GM23338 (cell line): ENCODE measurements around the gene ITGB1BP1. TPM values are rescaled to one million over a fixed set of nuclear protein-coding genes. Genes with fewer than 3 reads are reported as not detected.
A peak's percentile ranks its signal among the peaks of the same experiment; 100 is the strongest.

Source experiments
- ATAC-seq: fragments of 200-7000 bp; cut with Tn5 transposase; 3 replicates; pipeline ENCODE4 v1.9.1; 2020
- DNase-seq: peaks from one replicate; pipeline ENCODE4 v3.0.0-alpha.2; 2015; ENCODE audit warnings: low spot score
- H2AFZ ChIP-seq: fragments of 200-600 bp; sonication (generic); 2 replicates; pipeline ENCODE4 v1.8.0; 2016; ENCODE audit warnings: antibody characterized with exemption, mild to moderate bottlenecking, moderate library complexity
- H3F3A ChIP-seq: fragments of 200-600 bp; sonication (generic); replicated peaks from 2 replicates; pipeline ENCODE4 v1.8.0; 2017; ENCODE audit warnings: antibody characterized with exemption, mixed run types, low read depth
- H3K27ac ChIP-seq: fragments of 200-600 bp; sonication (generic); 2 replicates; pipeline ENCODE4 v1.6.1; 2016; ENCODE audit warnings: low read depth
- H3K27me3 ChIP-seq: fragments of 200-600 bp; sonication (generic); 2 replicates; pipeline ENCODE4 v1.8.0; 2016; ENCODE audit warnings: mild to moderate bottlenecking, mixed run types, moderate library complexity; ENCODE audit not compliant: insufficient read depth
- H3K36me3 ChIP-seq: fragments of 200-600 bp; sonication (generic); 2 replicates; pipeline ENCODE4 v1.8.0; 2016; ENCODE audit warnings: mild to moderate bottlenecking; ENCODE audit not compliant: insufficient read depth
- H3K4me1 ChIP-seq: fragments of 200-600 bp; sonication (generic); 2 replicates; pipeline ENCODE4 v1.8.0; 2016; ENCODE audit warnings: mild to moderate bottlenecking, moderate library complexity; ENCODE audit not compliant: insufficient read depth
- H3K4me2 ChIP-seq: fragments of 200-600 bp; sonication (generic); 2 replicates; pipeline ENCODE4 v1.7.1; 2017; ENCODE audit warnings: mixed run types
- H3K4me3 ChIP-seq: fragments of 200-600 bp; sonication (generic); 2 replicates; pipeline ENCODE4 v1.6.1; 2016; ENCODE audit warnings: mixed run types
- H3K79me2 ChIP-seq: fragments of 200-600 bp; sonication (generic); replicated peaks from 2 replicates; pipeline ENCODE4 v1.8.0; 2017; ENCODE audit warnings: mild to moderate bottlenecking; ENCODE audit not compliant: insufficient read depth
- H3K9me2 ChIP-seq: fragments of 200-600 bp; sonication (generic); 2 replicates; pipeline ENCODE4 v1.8.0; 2017; ENCODE audit not compliant: insufficient read depth
- H4K20me1 ChIP-seq: fragments of 200-600 bp; sonication (generic); replicated peaks from 2 replicates; pipeline ENCODE4 v1.8.0; 2017; ENCODE audit warnings: mild to moderate bottlenecking; ENCODE audit not compliant: insufficient read depth
- H3K27ac Mint-ChIP-seq: 2 replicates; pipeline ENCODE4 v1.8.0; 2020; ENCODE audit warnings: inconsistent platforms, mild to moderate bottlenecking, moderate library complexity, mixed read lengths
- H3K27me3 Mint-ChIP-seq: 3 replicates; pipeline ENCODE4 v1.8.0; 2022; ENCODE audit warnings: low read depth, mild to moderate bottlenecking, moderate library complexity, mixed read lengths, inconsistent platforms; ENCODE audit not compliant: insufficient read depth, poor library complexity
- H3K36me3 Mint-ChIP-seq: 3 replicates; pipeline ENCODE4 v1.8.0; 2021; ENCODE audit warnings: low read depth, mild to moderate bottlenecking, inconsistent platforms, moderate library complexity, mixed read lengths
- H3K4me1 Mint-ChIP-seq: 3 replicates; pipeline ENCODE4 v1.8.0; 2020; ENCODE audit warnings: mild to moderate bottlenecking, inconsistent platforms, mixed read lengths
- H3K4me3 Mint-ChIP-seq: 3 replicates; pipeline ENCODE4 v1.8.0; 2021; ENCODE audit warnings: moderate library complexity, mild to moderate bottlenecking, inconsistent platforms, mixed read lengths
- H3K9me3 Mint-ChIP-seq: 3 replicates; pipeline ENCODE4 v1.8.0; 2020; ENCODE audit warnings: moderate library complexity, mild to moderate bottlenecking, inconsistent platforms, mixed read lengths
- EZH2phosphoT487 ChIP-seq: fragments of 200-600 bp; sonication (generic); IDR thresholded peaks from one replicate; pipeline ENCODE4 v1.8.1; 2018; ENCODE audit warnings: antibody characterized with exemption; ENCODE audit not compliant: unreplicated experiment
- JUNB ChIP-seq: IDR thresholded peaks from one replicate; pipeline ENCODE4 v1.6.1; 2016; ENCODE audit warnings: antibody characterized with exemption; ENCODE audit not compliant: unreplicated experiment
- polyA plus RNA-seq: library from polyadenylated mRNA; unstranded; fragments of >200 nt; fragmentation: Nextera tagmentation; extraction: Ambion mirVana; gene quantifications from 2 replicates; pipeline ENCODE4 v1.2.1, GENCODE V29; 2016
- total RNA-seq: library from RNA; depleted of rRNA; stranded (reverse); fragments of >200 nt; shearing (Covaris generic); gene quantifications from 2 replicates; pipeline ENCODE4 v1.2.3, GENCODE V29; 2014
- TF ChIP-seq, protein P1 (sequence below), 2 experiments: fragments of 200-600 bp in 1 of 2; sonication (generic) in 1 of 2; conservative IDR thresholded peaks; 2 replicates each; pipeline versions ENCODE4 v1.5.1 to v1.6.1; 2016 to 2017; ENCODE audit warnings: antibody characterized with exemption in 2 of 2, low read depth in 2 of 2, mild to moderate bottlenecking in 2 of 2, moderate library complexity in 1 of 2

Gene ITGB1BP1
- total and polyA plus RNA-seq, 2 experiments from 2014 or later: 29.1 to 63.5 TPM

DNA sequence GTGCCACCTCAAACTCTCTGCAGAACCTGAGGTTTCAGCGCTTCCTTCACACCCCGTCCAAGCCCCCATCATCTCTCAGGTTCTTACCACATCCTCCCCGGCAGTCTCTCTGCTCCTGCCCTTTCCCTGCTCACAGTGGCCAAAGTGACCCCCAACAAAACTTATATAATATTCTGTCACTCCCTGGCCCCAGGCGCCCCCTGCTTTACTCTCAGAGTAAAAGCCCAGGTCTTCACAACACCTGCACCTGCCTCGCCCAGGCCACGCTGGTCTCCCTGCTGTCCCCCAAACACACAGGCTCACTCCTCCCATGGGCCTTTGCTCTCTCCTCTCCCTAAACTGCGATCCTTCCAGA lies 6.4 kb downstream of the ITGB1BP1 start:
- no peak overlapping the region for H3K27ac ChIP-seq
- H3K4me1 ChIP-seq: peaks cover 3% of the 10 kb centered on the region; the same call in 1 of the 2 replicates
- no peaks in the 10 kb centered on the region for H3K27me3 ChIP-seq
- H3K4me2 ChIP-seq: no peak overlapping the region
- TF ChIP-seq JUNB: no peak
- TF ChIP-seq, protein P1, sequence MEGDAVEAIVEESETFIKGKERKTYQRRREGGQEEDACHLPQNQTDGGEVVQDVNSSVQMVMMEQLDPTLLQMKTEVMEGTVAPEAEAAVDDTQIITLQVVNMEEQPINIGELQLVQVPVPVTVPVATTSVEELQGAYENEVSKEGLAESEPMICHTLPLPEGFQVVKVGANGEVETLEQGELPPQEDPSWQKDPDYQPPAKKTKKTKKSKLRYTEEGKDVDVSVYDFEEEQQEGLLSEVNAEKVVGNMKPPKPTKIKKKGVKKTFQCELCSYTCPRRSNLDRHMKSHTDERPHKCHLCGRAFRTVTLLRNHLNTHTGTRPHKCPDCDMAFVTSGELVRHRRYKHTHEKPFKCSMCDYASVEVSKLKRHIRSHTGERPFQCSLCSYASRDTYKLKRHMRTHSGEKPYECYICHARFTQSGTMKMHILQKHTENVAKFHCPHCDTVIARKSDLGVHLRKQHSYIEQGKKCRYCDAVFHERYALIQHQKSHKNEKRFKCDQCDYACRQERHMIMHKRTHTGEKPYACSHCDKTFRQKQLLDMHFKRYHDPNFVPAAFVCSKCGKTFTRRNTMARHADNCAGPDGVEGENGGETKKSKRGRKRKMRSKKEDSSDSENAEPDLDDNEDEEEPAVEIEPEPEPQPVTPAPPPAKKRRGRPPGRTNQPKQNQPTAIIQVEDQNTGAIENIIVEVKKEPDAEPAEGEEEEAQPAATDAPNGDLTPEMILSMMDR (conservative IDR thresholded peaks at IDR 0.05; ENCODE audit: low read depth in 2 of 2): peak; percentile 26 to 44; a peak in 3 of 4 replicates
- peaks cover 4% of the 10 kb centered on the region for H3K27me3 Mint-ChIP-seq
- ATAC-seq: peak; percentile 74
- no peak overlapping the region for H3K27ac Mint-ChIP-seq
- peaks cover 4% of the 10 kb centered on the region for H3K4me1 Mint-ChIP-seq
- peaks cover 14% of the 10 kb centered on the region; the same call in 1 of the 2 replicates for H4K20me1 ChIP-seq
- peak; percentile 48 for DNase-seq
- no peak overlapping the region for H3K4me3 Mint-ChIP-seq
- no peaks in the 10 kb centered on the region for H3F3A ChIP-seq
- no peak overlapping the region for H2AFZ ChIP-seq
- H3K36me3 Mint-ChIP-seq: no peaks in the 10 kb centered on the region
- H3K9me3 Mint-ChIP-seq: no peaks in the 10 kb centered on the region
- peaks cover 35% of the 10 kb centered on the region; the same call in 1 of the 2 replicates for H3K79me2 ChIP-seq
- H3K36me3 ChIP-seq: no peaks in the 10 kb centered on the region; the same call in 1 of the 2 replicates
- H3K9me2 ChIP-seq: no peaks in the 10 kb centered on the region
- H3K4me3 ChIP-seq: no peak overlapping the region

DNA sequence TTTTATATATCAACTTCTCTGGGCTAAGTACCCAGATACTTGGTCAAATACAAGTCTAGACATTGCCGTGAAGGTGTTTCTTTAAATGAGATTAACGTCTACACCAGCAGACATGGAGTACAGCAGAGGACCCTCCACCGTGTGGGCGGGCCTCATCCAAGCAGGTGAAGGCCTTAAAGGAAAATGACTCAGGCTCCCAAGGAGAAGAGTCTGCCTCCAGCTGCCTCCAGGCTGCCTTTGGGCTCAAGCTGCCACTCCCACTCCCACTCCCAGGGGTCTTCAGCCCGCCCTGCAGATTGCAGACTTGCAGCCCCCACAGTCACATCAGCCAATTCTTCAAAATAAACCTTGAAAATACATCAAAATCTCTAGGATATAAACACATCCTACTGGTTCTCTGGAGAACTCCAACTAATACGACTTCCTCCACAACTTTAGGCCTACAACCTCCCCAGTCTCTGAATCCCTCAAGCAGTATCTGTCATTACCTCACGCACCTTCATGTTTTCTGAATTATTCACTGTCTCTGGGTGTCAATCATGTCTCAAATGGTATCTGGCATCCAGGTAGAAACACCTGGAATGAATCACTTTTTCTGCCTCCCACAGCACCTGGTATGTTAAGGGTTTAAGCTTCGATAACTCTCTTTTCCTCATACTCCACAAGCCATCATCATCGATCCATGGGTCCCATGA lies 6.9 kb downstream of the ITGB1BP1 start:
- no peak for DNase-seq
- Mint-ChIP-seq H3K4me3 (no peak overlapping the region), H3K27ac (no peak overlapping the region), H3K9me3 (no peaks in the 10 kb centered on the region), H3K36me3 (no peaks in the 10 kb centered on the region), H3K4me1 (no peaks in the 10 kb centered on the region), H3K27me3 (no peaks in the 10 kb centered on the region)
- peaks cover 29% of the 10 kb centered on the region; the same call in 1 of the 2 replicates for H3K79me2 ChIP-seq
- peaks cover 14% of the 10 kb centered on the region; the same call in 1 of the 2 replicates for H4K20me1 ChIP-seq
- H3K9me2 ChIP-seq: no peaks in the 10 kb centered on the region
- no peak overlapping the region for H3K4me2 ChIP-seq
- no peaks in the 10 kb centered on the region for H3F3A ChIP-seq
- no peaks in the 10 kb centered on the region for H3K27me3 ChIP-seq
- no peak overlapping the region for H3K4me3 ChIP-seq
- no peak overlapping the region for H3K27ac ChIP-seq
- no peak for ATAC-seq
- no peaks in the 10 kb centered on the region for H3K4me1 ChIP-seq
- TF ChIP-seq JUNB (no peak), EZH2phosphoT487 (no peak)
- TF ChIP-seq, protein P1 (conservative IDR thresholded peaks at IDR 0.05; ENCODE audit: low read depth in 2 of 2): no peak
- no peaks in the 10 kb centered on the region; the same call in 1 of the 2 replicates for H3K36me3 ChIP-seq
- no peak overlapping the region for H2AFZ ChIP-seq
